OCI-LY3 (cell line): Measurements from ENCODE around the gene MCM5.
"Not testable (repeated sequence)": the region's sequence is repeated elsewhere in the genome, so short reads cannot be mapped to it uniquely, and the experiment has no call there.

Source experiments
- H2AFZ ChIP-seq: fragments of 200-600, 300-600 bp; shearing (Covaris generic); 2 replicates; pipeline ENCODE4 v1.6.0; 2014; ENCODE audit warnings: antibody characterized with exemption, low read depth, low read length
- H3K27ac ChIP-seq: fragments of 200-600, 300-600 bp; sonication (generic); 2 replicates; pipeline ENCODE4 v1.5.1; 2014; ENCODE audit warnings: mild to moderate bottlenecking, low read length, moderate library complexity, mixed read lengths
- H3K27me3 ChIP-seq: fragments of 200-600, 300-600 bp; sonication (generic); 2 replicates; pipeline ENCODE4 v1.6.1; 2014; ENCODE audit warnings: low read depth, low read length, mixed read lengths
- H3K36me3 ChIP-seq: fragments of 200-600, 300-600 bp; sonication (generic); replicated peaks from 2 replicates; pipeline ENCODE3; 2014; ENCODE audit warnings: low read depth, low read length, mixed read lengths
- H3K4me1 ChIP-seq: fragments of 300-600, 200-600 bp; sonication (generic); 2 replicates; pipeline ENCODE4 v1.6.1; 2014; ENCODE audit warnings: low read length, mixed read lengths
- H3K4me2 ChIP-seq: fragments of 200-600, 300-600 bp; sonication (generic); 2 replicates; pipeline ENCODE4 v1.6.1; 2014; ENCODE audit warnings: low read length, mixed read lengths
- H3K4me3 ChIP-seq: fragments of 300-600, 200-600 bp; sonication (generic); 2 replicates; pipeline ENCODE4 v1.5.1; 2014; ENCODE audit warnings: antibody characterized with exemption, mild to moderate bottlenecking, low read length, moderate library complexity
- H3K79me2 ChIP-seq: fragments of 300-600, 200-600 bp; shearing (Covaris generic); 2 replicates; pipeline ENCODE4 v1.6.1; 2014; ENCODE audit warnings: mild to moderate bottlenecking, low read length, mixed read lengths
- H3K9ac ChIP-seq: fragments of 300-600, 200-600 bp; shearing (Covaris generic); 2 replicates; pipeline ENCODE4 v1.6.0; 2014; ENCODE audit warnings: mild to moderate bottlenecking, low read length, moderate library complexity
- H3K9me3 ChIP-seq: fragments of 200-600, 300-600 bp; shearing (Covaris generic); 2 replicates; pipeline ENCODE4 v1.6.1; 2014; ENCODE audit warnings: low read length, mixed read lengths; ENCODE audit not compliant: insufficient read depth
- H4K20me1 ChIP-seq: fragments of 200-600, 300-600 bp; sonication (generic); 2 replicates; pipeline ENCODE4 v1.6.1; 2016; ENCODE audit warnings: low read length, mixed read lengths; ENCODE audit not compliant: insufficient read depth
- CTCF ChIP-seq: fragments of 200-600, 300-600 bp; sonication (generic); IDR thresholded peaks from 2 replicates; pipeline ENCODE4 v1.5.1; 2014; ENCODE audit warnings: antibody characterized with exemption, low read length, low read depth
- EZH2phosphoT487 ChIP-seq: fragments of 200-600 bp; shearing (Covaris generic); IDR thresholded peaks from 2 replicates; pipeline ENCODE4 v1.6.1; 2018; ENCODE audit warnings: antibody characterized with exemption, mixed run types, low read depth

MCM5 gene

GRCh38 chr22:35459423-35459894 is 59.5 kb downstream of the MCM5 start:
- TF ChIP-seq CTCF (no peak), EZH2phosphoT487 (no peak)
- no peaks in the 10 kb centered on the region for H3K27me3 ChIP-seq
- H2AFZ ChIP-seq: no peak overlapping the region
- H3K4me3 ChIP-seq: no peak overlapping the region
- no peak overlapping the region for H3K9ac ChIP-seq
- H3K9me3 ChIP-seq: no peaks in the 10 kb centered on the region
- H3K4me2 ChIP-seq: no peak overlapping the region
- no peaks in the 10 kb centered on the region for H3K79me2 ChIP-seq
- H3K36me3 ChIP-seq: no peaks in the 10 kb centered on the region
- H3K4me1 ChIP-seq: no peaks in the 10 kb centered on the region
- no peaks in the 10 kb centered on the region for H4K20me1 ChIP-seq
- no peak overlapping the region for H3K27ac ChIP-seq

- H3K4me3 ChIP-seq, H3K9ac ChIP-seq, H3K27me3 ChIP-seq, H2AFZ ChIP-seq, H3K4me2 ChIP-seq, H4K20me1 ChIP-seq, H3K9me3 ChIP-seq, H3K79me2 ChIP-seq, H3K4me1 ChIP-seq, H3K27ac ChIP-seq, H3K36me3 ChIP-seq: not testable (repeated sequence)
Measured at GRCh38 chr22:35459976-35460375, 60.0 kb downstream of the MCM5 start.

GRCh38 chr22:35460688-35461087 is 60.7 kb downstream of the MCM5 start:
- no peak for TF ChIP-seq EZH2phosphoT487
- no peak for TF ChIP-seq CTCF
- Histone ChIP-seq H3K9me3 (no peaks in the 10 kb centered on the region), H2AFZ (no peak overlapping the region), H3K4me2 (no peak overlapping the region), H3K9ac (no peak overlapping the region), H3K36me3 (no peaks in the 10 kb centered on the region), H3K79me2 (no peaks in the 10 kb centered on the region), H3K4me3 (no peak overlapping the region), H3K27me3 (no peaks in the 10 kb centered on the region), H3K4me1 (no peaks in the 10 kb centered on the region), H3K27ac (no peak overlapping the region), H4K20me1 (no peaks in the 10 kb centered on the region)

GRCh38 chr22:35462498-35463230 is 62.7 kb downstream of the MCM5 start:
- no peaks in the 10 kb centered on the region for H3K4me1 ChIP-seq
- H3K79me2 ChIP-seq: no peaks in the 10 kb centered on the region
- H3K27ac ChIP-seq: no peak overlapping the region
- no peaks in the 10 kb centered on the region for H3K36me3 ChIP-seq
- no peaks in the 10 kb centered on the region for H4K20me1 ChIP-seq
- H3K9me3 ChIP-seq: no peaks in the 10 kb centered on the region
- no peak for TF ChIP-seq CTCF
- no peak for TF ChIP-seq EZH2phosphoT487
- no peaks in the 10 kb centered on the region for H3K27me3 ChIP-seq
- no peak overlapping the region for H2AFZ ChIP-seq
- H3K4me3 ChIP-seq: no peak overlapping the region
- H3K4me2 ChIP-seq: no peak overlapping the region
- no peak overlapping the region for H3K9ac ChIP-seq
